HG03558 (cell line): ENCODE data around the gene SNAPIN.
"Not testable (repeated sequence)": the region's sequence is repeated elsewhere in the genome, so short reads cannot be mapped to it uniquely, and the experiment has no call there.

ENCODE experiments used
- ATAC-seq: cut with Tn5 transposase; IDR thresholded peaks from one replicate; pipeline ENCODE4 v1.9.1; 2021; ENCODE audit warnings: moderate number of reproducible peaks; ENCODE audit not compliant: unreplicated experiment; ENCODE audit errors: extremely low read depth

The SNAPIN gene

GRCh38 chr1:153671628-153672353 is 13.3 kb downstream of the SNAPIN start:
- ATAC-seq: not testable (repeated sequence)

DNA sequence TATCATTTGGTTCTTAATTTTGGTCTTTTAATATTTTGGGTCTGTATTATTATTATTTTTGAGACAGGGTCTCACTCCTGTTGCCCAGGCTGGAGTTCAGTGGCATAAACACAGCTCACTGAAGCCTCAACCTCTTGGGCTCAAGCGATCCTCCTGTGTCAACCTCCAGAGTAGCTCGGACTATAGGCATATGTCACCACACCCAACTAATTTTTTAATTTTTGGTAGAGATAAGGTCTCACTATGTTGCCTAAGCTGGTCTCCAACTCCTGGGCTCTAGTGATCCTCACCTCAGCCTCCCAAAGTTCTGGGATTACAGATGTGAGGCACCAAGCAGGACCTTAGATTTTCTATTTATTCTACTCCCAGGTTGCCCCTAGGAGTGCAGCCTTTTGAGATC is 15.0 kb downstream of the SNAPIN start:
- ATAC-seq: no peak

DNA sequence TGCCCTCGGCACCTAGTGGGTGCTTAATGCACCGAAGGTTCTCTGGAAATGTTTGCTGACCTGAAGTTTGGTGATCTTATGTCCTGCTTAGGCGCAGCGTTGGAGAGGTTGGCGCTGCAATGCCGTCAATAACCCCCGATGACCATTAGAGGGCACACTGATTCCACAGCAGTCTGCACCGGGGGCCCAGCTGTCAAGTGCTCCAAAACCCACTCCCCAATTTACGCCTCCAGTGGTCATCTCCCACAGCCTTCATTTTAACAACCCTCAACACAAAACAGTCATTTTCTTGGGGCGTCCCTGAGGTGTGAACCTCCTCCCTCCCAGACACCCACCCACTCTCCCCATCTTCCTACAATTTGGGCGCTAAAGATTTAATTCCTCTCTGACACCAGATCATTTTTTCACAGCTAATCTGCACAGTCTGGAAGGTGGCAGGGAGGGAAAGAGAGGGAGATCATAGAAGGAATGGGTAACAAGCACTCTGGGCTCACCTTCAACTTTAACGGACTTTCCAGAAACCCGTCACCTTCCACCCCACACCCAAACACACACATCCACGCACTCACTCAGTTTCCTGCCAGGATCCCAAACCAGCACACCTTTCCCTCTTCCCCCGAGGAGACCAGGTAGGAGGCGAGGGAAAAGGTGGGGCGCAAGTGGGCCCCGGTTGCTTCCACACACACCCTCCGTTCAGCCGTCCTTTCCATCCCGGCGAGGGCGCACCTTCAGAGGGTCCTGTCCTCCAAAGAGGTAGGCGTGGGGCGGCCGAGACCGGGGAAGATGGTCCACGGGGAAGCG is 19.4 kb downstream of the SNAPIN start:
- no peak for ATAC-seq

DNA sequence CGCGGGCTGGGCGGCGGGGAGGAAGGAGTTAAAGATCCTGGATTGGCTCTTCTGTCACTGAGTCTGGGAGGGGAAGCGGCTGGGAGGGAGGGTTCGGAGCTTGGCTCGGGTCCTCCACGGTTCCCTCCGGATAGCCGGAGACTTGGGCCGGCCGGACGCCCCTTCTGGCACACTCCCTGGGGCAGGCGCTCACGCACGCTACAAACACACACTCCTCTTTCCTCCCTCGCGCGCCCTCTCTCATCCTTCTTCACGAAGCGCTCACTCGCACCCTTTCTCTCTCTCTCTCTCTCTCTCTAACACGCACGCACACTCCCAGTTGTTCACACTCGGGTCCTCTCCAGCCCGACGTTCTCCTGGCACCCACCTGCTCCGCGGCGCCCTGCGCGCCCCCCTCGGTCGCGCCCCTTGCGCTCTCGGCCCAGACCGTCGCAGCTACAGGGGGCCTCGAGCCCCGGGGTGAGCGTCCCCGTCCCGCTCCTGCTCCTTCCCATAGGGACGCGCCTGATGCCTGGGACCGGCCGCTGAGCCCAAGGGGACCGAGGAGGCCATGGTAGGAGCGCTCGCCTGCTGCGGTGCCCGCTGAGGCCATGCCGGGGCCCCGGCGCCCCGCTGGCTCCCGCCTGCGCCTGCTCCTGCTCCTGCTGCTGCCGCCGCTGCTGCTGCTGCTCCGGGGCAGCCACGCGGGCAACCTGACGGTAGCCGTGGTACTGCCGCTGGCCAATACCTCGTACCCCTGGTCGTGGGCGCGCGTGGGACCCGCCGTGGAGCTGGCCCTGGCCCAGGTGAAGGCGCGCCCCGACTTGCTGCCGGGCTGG is 20.2 kb downstream of the SNAPIN start, which contains the start of gene NPR1:
TSS of gene NPR1 (plus strand) at position 170 of the 818 bp plus-strand sequence. CDS start at position 591, 421 bp downstream.
- ATAC-seq: no peak

DNA sequence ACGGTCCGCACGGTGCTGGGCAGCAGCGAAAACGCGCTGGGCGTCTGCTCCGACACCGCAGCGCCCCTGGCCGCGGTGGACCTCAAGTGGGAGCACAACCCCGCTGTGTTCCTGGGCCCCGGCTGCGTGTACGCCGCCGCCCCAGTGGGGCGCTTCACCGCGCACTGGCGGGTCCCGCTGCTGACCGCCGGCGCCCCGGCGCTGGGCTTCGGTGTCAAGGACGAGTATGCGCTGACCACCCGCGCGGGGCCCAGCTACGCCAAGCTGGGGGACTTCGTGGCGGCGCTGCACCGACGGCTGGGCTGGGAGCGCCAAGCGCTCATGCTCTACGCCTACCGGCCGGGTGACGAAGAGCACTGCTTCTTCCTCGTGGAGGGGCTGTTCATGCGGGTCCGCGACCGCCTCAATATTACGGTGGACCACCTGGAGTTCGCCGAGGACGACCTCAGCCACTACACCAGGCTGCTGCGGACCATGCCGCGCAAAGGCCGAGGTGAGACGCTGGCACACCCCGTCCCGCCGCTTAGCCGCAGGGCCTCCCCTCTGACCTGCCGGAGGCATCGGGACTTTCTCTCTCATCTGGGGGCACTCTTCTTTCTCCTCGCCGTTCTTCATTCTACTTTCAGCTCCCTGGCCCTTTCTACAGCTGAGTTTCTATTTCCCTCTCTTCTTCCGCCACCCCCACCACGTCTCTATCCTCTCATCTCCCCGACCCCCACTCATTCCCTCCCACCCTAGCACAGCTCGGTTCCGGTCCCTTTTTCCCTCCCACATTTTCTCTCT is 21.0 kb downstream of the SNAPIN start:
- ATAC-seq: no peak

GRCh38 chr1:153680120-153680403 is 21.6 kb downstream of the SNAPIN start:
- ATAC-seq: no peak

DNA sequence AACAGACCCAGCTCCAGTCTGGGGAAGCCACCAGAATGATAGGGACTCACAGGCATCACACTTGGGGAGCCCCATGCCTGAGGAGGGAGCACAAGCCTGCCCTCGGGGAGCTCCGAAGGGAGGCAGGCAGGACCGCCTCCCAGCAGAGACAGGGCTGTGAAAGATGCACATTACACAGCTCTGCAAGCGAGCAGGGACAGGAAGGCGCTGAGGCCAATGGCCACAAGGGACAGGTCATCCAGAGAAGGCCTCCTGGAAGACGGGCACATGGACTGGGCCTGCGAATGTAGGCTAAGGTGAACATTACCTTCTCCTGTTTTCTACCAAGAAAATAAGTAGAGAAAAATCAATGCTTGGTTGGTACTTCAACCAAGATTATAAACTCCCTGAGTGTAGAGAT is 24.2 kb downstream of the SNAPIN start:
- no peak for ATAC-seq

DNA sequence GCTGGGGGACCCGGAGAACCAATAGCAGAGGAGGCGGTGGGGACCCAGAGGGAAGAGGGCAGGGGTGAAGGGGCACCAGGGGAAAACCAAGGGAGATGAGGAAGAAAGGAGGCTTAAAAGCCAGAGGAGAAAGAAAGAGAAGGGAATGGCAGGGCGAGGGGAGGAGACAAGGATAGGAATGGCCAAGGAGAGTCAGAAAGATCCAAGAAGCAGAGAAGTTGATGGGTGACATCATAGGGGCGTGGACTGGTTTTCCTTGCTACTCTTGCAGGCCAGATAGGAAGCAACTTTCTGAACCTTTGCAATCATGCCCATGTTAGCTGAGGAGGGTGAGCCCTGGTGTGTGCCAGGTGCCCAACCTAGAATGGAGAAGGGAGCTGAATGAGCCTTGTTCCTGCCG is 25.4 kb downstream of the SNAPIN start:
- ATAC-seq: no peak

DNA sequence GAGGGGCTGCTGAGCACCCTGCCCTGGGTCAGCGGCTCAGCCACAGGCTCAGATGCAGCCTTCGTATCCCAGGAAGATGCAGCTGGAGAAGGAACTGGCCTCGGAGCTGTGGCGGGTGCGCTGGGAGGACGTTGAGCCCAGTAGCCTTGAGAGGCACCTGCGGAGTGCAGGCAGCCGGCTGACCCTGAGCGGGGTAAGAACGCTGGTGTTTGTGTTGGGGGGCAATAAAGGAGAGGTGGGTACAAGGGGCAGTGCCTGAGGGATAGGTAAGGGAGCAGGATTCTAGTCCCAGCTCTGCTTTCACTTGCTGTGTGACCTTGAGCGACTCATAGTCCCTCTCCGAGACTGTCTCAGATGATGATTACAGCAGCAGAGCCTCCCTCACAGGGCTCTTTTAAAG is 26.4 kb downstream of the SNAPIN start:
- ATAC-seq: no peak

DNA sequence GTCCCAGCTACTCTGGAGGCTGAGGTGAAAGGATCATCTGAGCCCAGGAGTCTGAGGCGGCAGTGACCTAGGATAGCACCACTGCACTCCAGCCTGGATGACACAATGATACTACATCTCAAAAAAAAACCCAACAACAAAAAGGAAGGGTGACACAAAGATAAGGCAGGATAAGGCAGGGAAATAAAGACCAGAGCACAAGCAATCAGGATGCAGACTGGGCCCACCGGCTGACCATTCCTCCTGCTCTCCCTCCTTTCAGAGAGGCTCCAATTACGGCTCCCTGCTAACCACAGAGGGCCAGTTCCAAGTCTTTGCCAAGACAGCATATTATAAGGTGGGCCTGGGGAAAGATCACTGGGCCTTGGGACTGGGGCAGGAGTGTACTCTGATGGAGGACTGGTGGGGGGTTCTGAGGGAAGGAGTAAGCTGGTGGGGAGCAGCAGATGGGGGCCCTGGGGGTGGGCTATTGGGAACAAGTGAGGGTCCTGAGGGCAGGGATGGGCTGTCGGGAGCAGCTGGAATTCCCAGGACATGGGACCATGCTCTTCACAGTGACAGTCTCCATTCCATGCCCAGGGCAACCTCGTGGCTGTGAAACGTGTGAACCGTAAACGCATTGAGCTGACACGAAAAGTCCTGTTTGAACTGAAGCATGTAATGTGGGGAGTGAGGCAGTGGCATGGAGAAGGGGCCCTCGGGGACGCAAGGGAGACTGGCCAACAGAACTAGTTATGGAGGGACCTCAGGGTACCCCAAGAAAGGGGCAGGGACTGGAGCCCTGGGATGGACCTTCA is 27.2 kb downstream of the SNAPIN start:
- ATAC-seq: no peak

DNA sequence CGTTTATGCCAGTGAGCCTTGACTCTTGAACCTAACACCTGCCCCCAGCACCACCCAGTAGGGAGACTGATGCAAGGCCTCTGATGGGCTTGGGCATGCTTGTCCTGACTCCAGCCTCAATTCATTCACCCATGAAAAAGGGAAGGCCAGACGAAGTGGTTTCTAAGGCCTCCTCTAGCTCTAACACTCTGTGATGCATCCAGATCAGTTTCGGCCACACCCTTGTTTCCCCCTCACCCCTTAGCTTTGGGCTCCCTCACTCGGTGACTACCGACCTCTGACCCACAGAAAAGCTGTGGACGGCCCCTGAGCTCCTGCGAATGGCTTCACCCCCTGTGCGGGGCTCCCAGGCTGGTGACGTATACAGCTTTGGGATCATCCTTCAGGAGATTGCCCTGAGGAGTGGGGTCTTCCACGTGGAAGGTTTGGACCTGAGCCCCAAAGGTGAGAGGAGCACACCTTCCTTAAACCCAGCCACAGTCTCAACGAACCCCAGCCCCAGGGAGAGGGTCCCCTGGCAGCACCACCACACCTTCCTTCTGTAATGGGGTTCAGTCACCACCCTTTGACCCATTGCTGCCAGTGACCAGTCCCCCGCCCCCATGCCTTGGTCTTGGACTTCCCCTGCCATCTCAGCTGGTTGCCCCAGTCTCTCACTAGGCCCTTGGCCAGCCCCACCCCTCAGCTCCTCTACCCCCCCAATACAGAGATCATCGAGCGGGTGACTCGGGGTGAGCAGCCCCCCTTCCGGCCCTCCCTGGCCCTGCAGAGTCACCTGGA is 29.0 kb downstream of the SNAPIN start:
- ATAC-seq: no peak

GRCh38 chr1:153688276-153688675 is 29.8 kb downstream of the SNAPIN start:
- no peak for ATAC-seq

DNA sequence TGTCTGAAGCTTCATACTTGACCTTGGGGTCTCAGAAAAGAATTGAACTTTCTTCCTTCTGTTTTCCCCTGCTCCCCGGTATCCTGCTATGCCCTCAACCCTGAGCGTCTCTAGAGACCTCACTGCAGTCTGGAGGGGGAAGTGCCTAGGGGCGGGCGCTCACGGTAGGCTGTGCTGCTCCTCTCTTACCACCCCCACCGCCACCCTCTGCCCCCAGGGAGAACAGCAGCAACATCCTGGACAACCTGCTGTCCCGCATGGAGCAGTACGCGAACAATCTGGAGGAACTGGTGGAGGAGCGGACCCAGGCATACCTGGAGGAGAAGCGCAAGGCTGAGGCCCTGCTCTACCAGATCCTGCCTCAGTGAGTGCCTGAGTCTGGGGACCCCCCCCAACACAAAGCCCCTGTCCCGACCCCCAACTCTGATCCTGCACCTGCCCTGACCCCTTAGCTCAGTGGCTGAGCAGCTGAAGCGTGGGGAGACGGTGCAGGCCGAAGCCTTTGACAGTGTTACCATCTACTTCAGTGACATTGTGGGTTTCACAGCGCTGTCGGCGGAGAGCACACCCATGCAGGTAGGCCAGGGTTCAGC is 30.3 kb downstream of the SNAPIN start:
- no peak for ATAC-seq

DNA sequence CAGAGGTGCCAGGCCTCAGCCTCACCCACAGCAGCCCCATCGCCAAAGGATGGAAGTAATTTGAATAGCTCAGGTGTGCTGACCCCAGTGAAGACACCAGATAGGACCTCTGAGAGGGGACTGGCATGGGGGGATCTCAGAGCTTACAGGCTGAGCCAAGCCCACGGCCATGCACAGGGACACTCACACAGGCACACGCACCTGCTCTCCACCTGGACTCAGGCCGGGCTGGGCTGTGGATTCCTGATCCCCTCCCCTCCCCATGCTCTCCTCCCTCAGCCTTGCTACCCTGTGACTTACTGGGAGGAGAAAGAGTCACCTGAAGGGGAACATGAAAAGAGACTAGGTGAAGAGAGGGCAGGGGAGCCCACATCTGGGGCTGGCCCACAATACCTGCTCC is 35.0 kb downstream of the SNAPIN start:
- no peak for ATAC-seq

GRCh38 chr1:153696741-153697140 is 38.2 kb downstream of the SNAPIN start:
- ATAC-seq: no peak

- no peak for ATAC-seq
These were observed 38.9 kb downstream of the SNAPIN start for GRCh38 chr1:153697191-153698019.
